Measurements from ENCODE around the gene LDLR. TPM values are rescaled to one million over a fixed set of nuclear protein-coding genes. Genes with fewer than 3 reads are reported as not detected.

LDLR gene
- total RNA-seq, 4 donors from 2014 or later, result 11.0 to 31.1 (median 23.3) TPM

DNA sequence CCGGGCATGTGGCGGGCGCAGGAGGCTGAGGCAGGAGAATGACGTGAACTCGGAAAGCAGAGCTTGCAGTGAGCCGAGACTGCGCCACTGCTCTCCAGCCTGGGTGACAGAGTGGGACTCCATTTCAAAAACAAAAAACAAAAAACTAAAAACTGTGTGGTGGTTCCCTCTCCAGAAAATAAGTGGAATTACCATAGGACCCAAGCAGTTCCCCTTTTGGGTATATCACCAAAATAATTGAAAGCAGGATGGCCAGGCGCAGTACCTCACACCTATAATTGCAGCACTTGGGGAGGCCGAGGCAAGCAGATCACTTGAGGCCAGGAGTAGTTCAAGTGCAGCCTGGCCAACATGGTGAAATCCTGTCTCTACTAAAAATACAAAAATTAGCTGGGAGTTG is 15.7 kb upstream of the LDLR start:
- TF ChIP-seq, protein P1, sequence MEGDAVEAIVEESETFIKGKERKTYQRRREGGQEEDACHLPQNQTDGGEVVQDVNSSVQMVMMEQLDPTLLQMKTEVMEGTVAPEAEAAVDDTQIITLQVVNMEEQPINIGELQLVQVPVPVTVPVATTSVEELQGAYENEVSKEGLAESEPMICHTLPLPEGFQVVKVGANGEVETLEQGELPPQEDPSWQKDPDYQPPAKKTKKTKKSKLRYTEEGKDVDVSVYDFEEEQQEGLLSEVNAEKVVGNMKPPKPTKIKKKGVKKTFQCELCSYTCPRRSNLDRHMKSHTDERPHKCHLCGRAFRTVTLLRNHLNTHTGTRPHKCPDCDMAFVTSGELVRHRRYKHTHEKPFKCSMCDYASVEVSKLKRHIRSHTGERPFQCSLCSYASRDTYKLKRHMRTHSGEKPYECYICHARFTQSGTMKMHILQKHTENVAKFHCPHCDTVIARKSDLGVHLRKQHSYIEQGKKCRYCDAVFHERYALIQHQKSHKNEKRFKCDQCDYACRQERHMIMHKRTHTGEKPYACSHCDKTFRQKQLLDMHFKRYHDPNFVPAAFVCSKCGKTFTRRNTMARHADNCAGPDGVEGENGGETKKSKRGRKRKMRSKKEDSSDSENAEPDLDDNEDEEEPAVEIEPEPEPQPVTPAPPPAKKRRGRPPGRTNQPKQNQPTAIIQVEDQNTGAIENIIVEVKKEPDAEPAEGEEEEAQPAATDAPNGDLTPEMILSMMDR (IDR thresholded peaks at IDR 0.05; ENCODE audit: low read depth), result no peak

DNA sequence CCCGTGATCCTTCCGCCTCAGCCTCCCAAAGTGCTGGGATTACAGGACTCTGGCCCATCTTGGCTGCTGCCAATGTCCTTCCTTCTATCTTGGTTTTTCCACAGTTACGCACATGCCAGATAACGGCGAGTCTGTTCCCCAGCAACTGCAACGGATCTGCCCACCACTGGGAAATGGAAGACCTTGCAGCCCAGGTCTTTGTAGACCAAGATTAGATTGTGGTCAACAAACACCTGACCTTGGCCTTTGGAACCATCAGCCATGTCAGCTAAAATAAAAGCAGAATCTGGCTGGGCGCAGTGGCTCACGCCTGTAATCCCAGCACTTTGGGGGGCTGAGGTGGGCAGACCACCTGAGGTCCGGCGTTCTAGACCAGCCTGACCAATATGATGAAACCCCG is 10.4 kb upstream of the LDLR start:
- TF ChIP-seq, protein P1 (IDR thresholded peaks at IDR 0.05; ENCODE audit: low read depth), result no peak

DNA sequence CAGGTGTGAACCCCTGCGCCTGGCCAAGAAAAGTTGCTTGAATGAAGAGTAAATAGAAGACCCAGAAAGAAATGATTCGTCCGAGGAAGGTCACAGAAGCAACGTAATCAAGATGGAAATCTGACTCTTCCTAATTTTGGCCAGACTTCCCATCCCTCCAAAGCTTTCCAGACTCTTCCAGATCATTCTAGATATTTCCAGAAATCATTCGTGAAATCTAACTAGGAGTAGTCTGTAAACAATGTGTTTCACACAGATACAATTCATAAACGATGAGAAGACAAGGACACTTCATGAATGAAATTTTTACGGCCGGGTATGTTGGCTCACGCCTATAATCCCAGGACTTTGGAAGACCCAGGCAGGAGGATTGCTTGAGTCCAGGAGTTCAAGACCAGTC is 9.3 kb upstream of the LDLR start:
- TF ChIP-seq, protein P1 (IDR thresholded peaks at IDR 0.05; ENCODE audit: low read depth), result no peak

DNA sequence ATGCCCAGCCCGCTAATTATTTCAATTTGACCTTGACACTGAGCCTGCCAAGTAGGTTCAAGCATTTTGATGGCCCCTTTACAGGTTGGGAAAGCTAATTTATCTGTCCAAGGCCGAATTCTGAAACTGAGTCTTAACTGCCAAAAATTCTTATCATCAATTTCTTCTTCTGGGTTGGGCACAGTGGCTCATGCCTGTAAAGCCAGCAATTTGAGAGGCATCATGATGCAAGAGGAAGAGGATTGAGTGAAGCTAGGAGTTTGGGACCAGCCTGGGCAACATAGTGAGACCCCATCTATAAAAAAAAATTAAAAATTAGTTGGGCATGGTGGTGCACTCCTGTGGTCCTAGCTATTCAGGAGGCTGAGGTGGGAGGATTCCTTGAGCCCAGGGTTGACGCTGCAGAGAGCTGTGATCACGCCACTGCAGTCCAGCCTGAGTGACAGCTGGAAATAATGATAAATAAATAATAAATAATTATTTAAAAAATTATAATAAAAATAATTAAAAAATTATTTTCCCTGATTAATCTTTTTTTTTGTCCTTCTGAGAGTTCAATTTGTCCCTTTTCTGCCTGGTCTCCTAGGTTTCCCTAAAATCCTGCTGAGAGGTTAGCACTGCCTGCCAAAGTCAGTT is 1.3 kb upstream of the LDLR start:
- TF ChIP-seq, protein P1 (IDR thresholded peaks at IDR 0.05; ENCODE audit: low read depth), result no peak

DNA sequence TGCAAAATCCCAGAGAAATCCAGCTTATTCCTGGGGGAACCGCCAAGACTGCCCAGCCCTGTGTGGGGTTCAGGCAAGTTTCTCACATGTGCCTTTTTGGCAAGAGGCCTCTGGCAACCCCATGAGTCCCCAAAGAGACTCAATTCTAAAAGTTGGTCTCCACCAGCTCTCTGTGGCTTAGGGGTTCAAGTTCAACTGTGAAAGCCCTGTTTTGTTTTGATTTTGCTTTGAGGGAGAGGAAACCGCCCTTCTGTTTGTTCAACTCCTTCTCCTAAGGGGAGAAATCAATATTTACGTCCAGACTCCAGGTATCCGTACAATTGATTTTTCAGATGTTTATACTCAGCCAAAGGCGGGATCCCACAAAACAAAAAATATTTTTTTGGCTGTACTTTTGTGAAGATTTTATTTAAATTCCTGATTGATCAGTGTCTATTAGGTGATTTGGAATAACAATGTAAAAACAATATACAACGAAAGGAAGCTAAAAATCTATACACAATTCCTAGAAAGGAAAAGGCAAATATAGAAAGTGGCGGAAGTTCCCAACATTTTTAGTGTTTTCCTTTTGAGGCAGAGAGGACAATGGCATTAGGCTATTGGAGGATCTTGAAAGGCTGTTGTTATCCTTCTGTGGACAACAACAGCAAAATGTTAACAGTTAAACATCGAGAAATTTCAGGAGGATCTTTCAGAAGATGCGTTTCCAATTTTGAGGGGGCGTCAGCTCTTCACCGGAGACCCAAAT is 583 bp upstream of the LDLR start:
- TF ChIP-seq, protein P1 (IDR thresholded peaks at IDR 0.05; ENCODE audit: low read depth), result no peak

DNA sequence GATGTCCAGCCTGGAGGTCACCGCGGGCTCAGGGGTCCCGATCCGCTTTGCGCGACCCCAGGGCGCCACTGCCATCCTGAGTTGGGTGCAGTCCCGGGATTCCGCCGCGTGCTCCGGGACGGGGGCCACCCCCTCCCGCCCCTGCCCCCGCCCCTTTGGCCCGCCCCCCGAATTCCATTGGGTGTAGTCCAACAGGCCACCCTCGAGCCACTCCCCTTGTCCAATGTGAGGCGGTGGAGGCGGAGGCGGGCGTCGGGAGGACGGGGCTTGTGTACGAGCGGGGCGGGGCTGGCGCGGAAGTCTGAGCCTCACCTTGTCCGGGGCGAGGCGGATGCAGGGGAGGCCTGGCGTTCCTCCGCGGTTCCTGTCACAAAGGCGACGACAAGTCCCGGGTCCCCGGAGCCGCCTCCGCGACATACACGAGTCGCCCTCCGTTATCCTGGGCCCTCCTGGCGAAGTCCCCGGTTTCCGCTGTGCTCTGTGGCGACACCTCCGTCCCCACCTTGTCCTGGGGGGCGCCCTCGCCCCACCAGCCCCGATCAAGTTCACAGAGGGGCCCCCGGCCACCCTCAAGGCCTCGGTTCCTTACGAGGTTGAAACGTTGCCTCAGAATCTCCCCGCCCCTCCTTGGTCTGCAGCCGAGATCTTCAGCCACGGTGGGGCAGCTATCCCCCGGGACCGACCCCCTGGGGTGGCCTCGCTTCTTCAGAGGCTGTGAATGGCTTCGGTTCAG is 1.2 kb downstream of the LDLR start:
- TF ChIP-seq, protein P1 (IDR thresholded peaks at IDR 0.05; ENCODE audit: low read depth), result no peak

Data from subcutaneous adipose tissue (tissue), 4 donors.